Measurements from ENCODE around the gene PHTF2. TPM values are rescaled to one million over a fixed set of nuclear protein-coding genes. Genes with fewer than 3 reads are reported as not detected.

Gene PHTF2
- total RNA-seq, 2 experiments from 2014 or later, result 26.9 to 62.4 TPM

Small RNA genes within 50 kb of the gene (small RNA-seq; reads per million reads assigned to genes)
- not detected for gene RF00019

Other genes with a start within 250 kb of the PHTF2 start
- gene RSBN1L, start 102.3 kb upstream of the PHTF2 start, total RNA-seq (2014; rRNA removed; shearing (Covaris generic)), result 23.3 and 27.4 TPM in 2 replicates
- gene RSBN1L, start 102.3 kb upstream of the PHTF2 start, total RNA-seq (2022), result 30.0 and 30.4 TPM in 2 replicates
- 14.6 and 19.2 TPM in 2 replicates for gene TMEM60, start 339 bp upstream of the PHTF2 start, total RNA-seq (2014; rRNA removed; shearing (Covaris generic))
- 23.5 and 29.7 TPM in 2 replicates for gene TMEM60, start 339 bp upstream of the PHTF2 start, total RNA-seq (2022)

All from OCI-LY7 (cell line).